Stromal cell of bone marrow (primary cell): Measurements from ENCODE around the gene C12orf75.
"Not testable (repeated sequence)": the region's sequence is repeated elsewhere in the genome, so short reads cannot be mapped to it uniquely, and the experiment has no call there.

Experiments used
- DNase-seq: peaks from one replicate; pipeline ENCODE4 v3.0.0-alpha.2; 2012; ENCODE audit warnings: low read depth

Gene C12orf75

GRCh38 chr12:105330283-105330930 is at the start of gene C12orf75:
Gene C12orf75, plus strand, starts transcription at chr12:105330691. Its CDS starts 201 bp downstream, at chr12:105330892.
- DNase-seq: peak; percentile 60

- no peak for DNase-seq
Observed at GRCh38 chr12:105280966-105281693, 49.4 kb upstream of the C12orf75 start.

GRCh38 chr12:105281694-105282049 is 48.8 kb upstream of the C12orf75 start:
- DNase-seq: no peak

GRCh38 chr12:105285378-105285777 is 45.1 kb upstream of the C12orf75 start:
- DNase-seq: no peak

- DNase-seq: no peak
Observed at GRCh38 chr12:105287408-105287807, 43.1 kb upstream of the C12orf75 start.

- no peak for DNase-seq
Observed at GRCh38 chr12:105288311-105288996, 42.0 kb upstream of the C12orf75 start.

- peak; percentile 11 for DNase-seq
Observed at GRCh38 chr12:105289114-105289904, 41.2 kb upstream of the C12orf75 start.

GRCh38 chr12:105291531-105291930 is 39.0 kb upstream of the C12orf75 start:
- DNase-seq: no peak

GRCh38 chr12:105292705-105293104 is 37.8 kb upstream of the C12orf75 start:
- DNase-seq: no peak

- DNase-seq: no peak
Observed at GRCh38 chr12:105293187-105293586, 37.3 kb upstream of the C12orf75 start.

GRCh38 chr12:105294161-105294560 is 36.3 kb upstream of the C12orf75 start:
- no peak for DNase-seq

GRCh38 chr12:105294886-105295479 is 35.5 kb upstream of the C12orf75 start:
- no peak for DNase-seq

GRCh38 chr12:105296116-105297089 is 34.1 kb upstream of the C12orf75 start:
- no peak for DNase-seq

GRCh38 chr12:105300883-105301282 is 29.6 kb upstream of the C12orf75 start:
- DNase-seq: no peak

- DNase-seq: no peak
Observed at GRCh38 chr12:105301696-105302095, 28.8 kb upstream of the C12orf75 start.

- DNase-seq: not testable (repeated sequence)
Observed at GRCh38 chr12:105302986-105303385, 27.5 kb upstream of the C12orf75 start.

GRCh38 chr12:105304626-105305025 is 25.9 kb upstream of the C12orf75 start:
- DNase-seq: not testable (repeated sequence)

- DNase-seq: not testable (repeated sequence)
Observed at GRCh38 chr12:105307601-105308314, 22.7 kb upstream of the C12orf75 start.

- not testable (repeated sequence) for DNase-seq
Observed at GRCh38 chr12:105308839-105309238, 21.7 kb upstream of the C12orf75 start.

- not testable (repeated sequence) for DNase-seq
Observed at GRCh38 chr12:105309384-105309783, 21.1 kb upstream of the C12orf75 start.
